Measurements from ENCODE around the gene MRC1. TPM values are rescaled to one million over a fixed set of nuclear protein-coding genes. Genes with fewer than 3 reads are reported as not detected.

MRC1 gene
- under 0.01 and 0.61 TPM in 2 replicates for total RNA-seq

GRCh38 chr10:17808971-17809841 lies at the start of gene MRC1:
Gene MRC1 (plus strand): TSS chr10:17809348. CDS start chr10:17809466, 118 bp downstream.

GRCh38 chr10:17951868-17952371 lies 142.8 kb downstream of the MRC1 start, which contains the start of gene SLC39A12:
Gene SLC39A12 (plus strand): TSS chr10:17951918. CDS start chr10:17953277, 1,359 bp downstream.

Other genes with a start within 250 kb of the MRC1 start
- 21.4 and 31.3 TPM in 2 replicates for gene HACD1, start 192.0 kb upstream of the MRC1 start, total RNA-seq
- 12.6 and 14.9 TPM in 2 replicates for gene STAM, start 165.2 kb upstream of the MRC1 start, total RNA-seq
- under 0.01 and 0.15 TPM in 2 replicates for gene TMEM236, start 57.1 kb upstream of the MRC1 start, total RNA-seq
- gene SLC39A12, start 142.6 kb downstream of the MRC1 start, total RNA-seq: under 0.01 TPM in 1 of 2 replicates, not detected in the other

Measured in epithelial cell of umbilical artery (primary cell).